BE2C (cell line): ENCODE results near the gene CHRM2.

Experiments used
- DNase-seq: peaks from one replicate; pipeline ENCODE4 v3.0.0-alpha.2; 2020
- H3K27me3 ChIP-seq: fragments of 250-450 bp; sonication (Bioruptor Pico); 2 replicates; pipeline ENCODE4 v1.5.1; 2020; ENCODE audit warnings: mild to moderate bottlenecking
- H3K36me3 ChIP-seq: fragments of 250-450 bp; sonication (Bioruptor Pico); 2 replicates; pipeline ENCODE4 v1.5.1; 2020; ENCODE audit warnings: mild to moderate bottlenecking
- H3K4me1 ChIP-seq: fragments of 250-450 bp; sonication (Bioruptor Pico); 2 replicates; pipeline ENCODE4 v1.5.1; 2020
- H3K4me3 ChIP-seq: 2 replicates; pipeline ENCODE4 v1.5.1; 2011; ENCODE audit warnings: low read depth, low read length
- H3K9me3 ChIP-seq: fragments of 250-450 bp; sonication (Bioruptor Pico); 2 replicates; pipeline ENCODE4 v1.5.1; 2020
- CTCF ChIP-seq: IDR thresholded peaks from 2 replicates; pipeline ENCODE4 v1.5.1; 2012; ENCODE audit warnings: mild to moderate bottlenecking, low read depth, low read length

The CHRM2 gene

GRCh38 chr7:136966825-136967224 lies 98.4 kb downstream of the CHRM2 start:
- no peak for TF ChIP-seq CTCF
- H3K4me3 ChIP-seq = no peak overlapping the region
- no peaks in the 10 kb centered on the region for H3K36me3 ChIP-seq
- H3K4me1 ChIP-seq = no peaks in the 10 kb centered on the region
- no peaks in the 10 kb centered on the region for H3K27me3 ChIP-seq
- DNase-seq = no peak
- H3K9me3 ChIP-seq = no peaks in the 10 kb centered on the region

GRCh38 chr7:136969761-136970160 lies 101.3 kb downstream of the CHRM2 start:
- Histone ChIP-seq H3K36me3 (no peaks in the 10 kb centered on the region), H3K4me1 (no peaks in the 10 kb centered on the region), H3K4me3 (no peak overlapping the region), H3K9me3 (no peaks in the 10 kb centered on the region), H3K27me3 (no peaks in the 10 kb centered on the region)
- TF ChIP-seq CTCF = no peak
- DNase-seq = no peak

- no peak for TF ChIP-seq CTCF
- H3K4me1 ChIP-seq = no peaks in the 10 kb centered on the region
- H3K36me3 ChIP-seq = no peaks in the 10 kb centered on the region
- no peak overlapping the region for H3K4me3 ChIP-seq
- DNase-seq = no peak
- no peaks in the 10 kb centered on the region for H3K9me3 ChIP-seq
- H3K27me3 ChIP-seq = no peaks in the 10 kb centered on the region
These were observed 103.3 kb downstream of the CHRM2 start for GRCh38 chr7:136971776-136972175.

- H3K27me3 ChIP-seq = no peaks in the 10 kb centered on the region
- H3K4me1 ChIP-seq = no peaks in the 10 kb centered on the region
- no peak overlapping the region for H3K4me3 ChIP-seq
- H3K9me3 ChIP-seq = no peaks in the 10 kb centered on the region
- DNase-seq = no peak
- no peaks in the 10 kb centered on the region for H3K36me3 ChIP-seq
- TF ChIP-seq CTCF = no peak
These were observed 108.2 kb downstream of the CHRM2 start for GRCh38 chr7:136976504-136977251.

GRCh38 chr7:136993377-136993776 lies 124.9 kb downstream of the CHRM2 start:
- no peak for DNase-seq
- no peaks in the 10 kb centered on the region for H3K4me1 ChIP-seq
- no peaks in the 10 kb centered on the region for H3K27me3 ChIP-seq
- H3K9me3 ChIP-seq = no peaks in the 10 kb centered on the region; the same call in 1 of the 2 replicates
- H3K36me3 ChIP-seq = no peaks in the 10 kb centered on the region
- H3K4me3 ChIP-seq = no peak overlapping the region
- TF ChIP-seq CTCF = no peak

- Histone ChIP-seq H3K4me3 (no peak overlapping the region), H3K27me3 (no peaks in the 10 kb centered on the region)
- TF ChIP-seq CTCF = no peak
These were observed 129.3 kb downstream of the CHRM2 start for GRCh38 chr7:136997735-136998134.

More at GRCh38 chr7:136997735-136998134, 129.3 kb downstream of the CHRM2 start:
- Histone ChIP-seq H3K36me3 (no peaks in the 10 kb centered on the region), H3K9me3 (no peaks in the 10 kb centered on the region; the same call in 1 of the 2 replicates), H3K4me1 (no peaks in the 10 kb centered on the region)
- no peak for DNase-seq
